Sciatic nerve (tissue), 2 donors: ENCODE data around the gene RNF7. TPM values are rescaled to one million over a fixed set of nuclear protein-coding genes. Genes with fewer than 3 reads are reported as not detected.
"Not testable (repeated sequence)": the region's sequence is repeated elsewhere in the genome, so short reads cannot be mapped to it uniquely, and the experiment has no call there.

ENCODE experiments used
- ATAC-seq: fragments of 200-7000 bp; cut with Tn5 transposase; one replicate; pipeline ENCODE4 v1.9.1; 2020; ENCODE audit warnings: mild to moderate bottlenecking, moderate library complexity
- DNase-seq: peaks from one replicate; pipeline ENCODE4 v3.0.0-alpha.2; 2020; ENCODE audit warnings: low spot score
- intact Hi-C: fragments of 100-400 bp; cut with DNase I; formaldehyde crosslinking; loops from one replicate; pipeline ENCODE4 v1.14.2; 2022
- total RNA-seq: library from RNA; stranded (reverse); fragmentation: NEBNext Ultra II Directional; extraction: Animal tissue kit (Norgen Biotek cat#: 25700); gene quantifications from one replicate; pipeline ENCODE4 v1.2.1, GENCODE V29; 2021
- donor health status: DM: no; HTN: no; CAD: no.
- donor health status: DM: no; HTN: no; CAD: no.

Gene RNF7
- total RNA-seq, 1 donor from 2014 or later, result 62.8 TPM

GRCh38 chr3:141728355-141728892 is 9.7 kb upstream of the RNF7 start:
- ATAC-seq (no peak), DNase-seq (no peak)
- intact Hi-C loops, result no loop called here

GRCh38 chr3:141729240-141729639 is 8.9 kb upstream of the RNF7 start:
- DNase-seq (no peak), ATAC-seq (no peak)
- intact Hi-C loops, result no loop called here

DNA sequence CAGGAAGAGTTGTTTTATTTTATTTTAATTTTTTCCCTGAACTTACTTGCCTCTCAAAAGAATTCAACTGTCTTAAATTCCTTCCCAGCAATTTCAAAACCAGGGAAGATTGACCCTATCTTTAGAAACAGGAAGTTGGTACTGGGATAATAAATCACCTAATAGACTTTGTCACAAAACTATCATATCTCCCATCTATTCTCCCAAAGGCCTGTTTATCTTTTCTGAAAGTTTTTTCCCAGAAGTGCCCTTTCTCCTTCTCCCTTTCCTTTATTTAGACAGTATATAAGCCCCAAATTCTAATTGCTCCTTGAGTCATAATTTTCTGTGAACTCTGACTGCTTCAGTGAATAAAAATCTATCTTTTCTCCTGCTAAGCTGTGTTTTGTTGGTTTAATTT is 2.9 kb upstream of the RNF7 start:
- intact Hi-C loops, result loop anchor here (5.0 to 10.0 kb wide), 2 partner anchors 140 to 1812 kb away; partner anchors contain the start of gene ATP1B3
- no peak for DNase-seq
- no peak for ATAC-seq

GRCh38 chr3:141735770-141736465 is 2.2 kb upstream of the RNF7 start:
- no peak for ATAC-seq
- no peak for DNase-seq
- intact Hi-C loops, result loop anchor here (5.0 to 10.0 kb wide), 2 partner anchors 139 to 1811 kb away; partner anchors contain the start of gene ATP1B3

GRCh38 chr3:141737093-141737492 is 1.0 kb upstream of the RNF7 start:
- intact Hi-C loops, result loop anchor here (5.0 to 10.0 kb wide), 2 partner anchors 138 to 1810 kb away; partner anchors contain the start of gene ATP1B3
- ATAC-seq, result no peak
- no peak for DNase-seq

- intact Hi-C loops, result loop anchor here (5.0 to 10.0 kb wide), 2 partner anchors 137 to 1810 kb away; partner anchors contain the start of gene ATP1B3
- no peak for ATAC-seq
- no peak for DNase-seq
Measured at GRCh38 chr3:141737678-141738021, 448 bp upstream of the RNF7 start.

DNA sequence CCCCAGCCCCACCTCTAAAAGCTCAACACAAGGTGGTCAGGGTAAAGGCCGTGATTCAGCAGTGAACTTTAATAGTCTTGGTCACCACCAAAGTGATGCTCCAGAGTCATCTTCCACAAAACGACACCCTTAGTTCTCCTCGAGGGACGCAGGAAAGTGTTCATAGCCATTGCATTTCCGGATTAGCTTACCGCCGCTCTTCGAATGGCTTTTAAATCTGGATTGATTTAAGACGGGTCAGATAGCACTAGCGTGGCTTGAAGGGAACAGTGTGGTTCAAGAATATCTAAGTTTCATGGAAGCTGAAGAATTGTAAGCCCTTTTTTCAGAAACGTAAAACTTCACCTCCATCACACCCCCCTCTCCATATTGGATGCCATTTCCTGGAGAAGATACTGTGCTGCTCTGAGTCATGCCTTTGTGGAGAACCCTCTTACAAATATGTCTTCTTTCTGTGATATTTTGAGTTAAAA is 829 bp downstream of the RNF7 start:
- intact Hi-C loops, result loop anchor here (5.0 to 10.0 kb wide), 2 partner anchors 136 to 1808 kb away; partner anchors contain the start of gene ATP1B3
- ATAC-seq (no peak), DNase-seq (no peak)

DNA sequence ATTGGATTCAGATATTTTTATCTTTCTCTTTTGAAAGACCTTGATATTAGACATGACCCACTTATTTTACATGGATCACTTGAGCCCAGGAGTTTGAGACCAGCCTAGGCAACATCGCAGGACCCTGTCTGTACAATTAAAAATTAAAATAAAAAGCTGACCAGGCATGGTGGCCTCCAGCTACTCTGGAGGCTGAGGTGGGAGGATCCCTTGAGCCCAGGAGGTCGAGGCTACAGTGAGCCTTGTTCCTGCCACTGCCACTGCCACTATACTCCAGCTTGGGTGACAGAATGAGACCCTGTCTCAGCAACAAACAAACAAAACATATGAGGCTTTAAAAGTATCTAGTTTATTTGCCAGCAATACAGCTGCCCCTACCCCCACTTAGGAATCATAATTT is 1.6 kb downstream of the RNF7 start:
- no peak for DNase-seq
- intact Hi-C loops, result loop anchor here (5.0 to 10.0 kb wide), 2 partner anchors 135 to 1808 kb away; partner anchors contain the start of gene ATP1B3
- ATAC-seq, result no peak

GRCh38 chr3:141740349-141740748 is 2.3 kb downstream of the RNF7 start:
- intact Hi-C loops, result no loop called here
- DNase-seq, result no peak

GRCh38 chr3:141743305-141743704 is 5.2 kb downstream of the RNF7 start:
- intact Hi-C loops, result no loop called here
- no peak for DNase-seq
- no peak for ATAC-seq

More at GRCh38 chr3:141740349-141740748, 2.3 kb downstream of the RNF7 start:
- ATAC-seq, result no peak

- ATAC-seq, result no peak
- no peak for DNase-seq
- intact Hi-C loops, result no loop called here
Measured at GRCh38 chr3:141746962-141747361, 8.9 kb downstream of the RNF7 start.

GRCh38 chr3:141753399-141753798 is 15.3 kb downstream of the RNF7 start:
- intact Hi-C loops, result no loop called here
- no peak for ATAC-seq
- DNase-seq, result no peak

- DNase-seq (no peak), ATAC-seq (no peak)
- intact Hi-C loops, result no loop called here
Measured at GRCh38 chr3:141754032-141754431, 15.9 kb downstream of the RNF7 start.

DNA sequence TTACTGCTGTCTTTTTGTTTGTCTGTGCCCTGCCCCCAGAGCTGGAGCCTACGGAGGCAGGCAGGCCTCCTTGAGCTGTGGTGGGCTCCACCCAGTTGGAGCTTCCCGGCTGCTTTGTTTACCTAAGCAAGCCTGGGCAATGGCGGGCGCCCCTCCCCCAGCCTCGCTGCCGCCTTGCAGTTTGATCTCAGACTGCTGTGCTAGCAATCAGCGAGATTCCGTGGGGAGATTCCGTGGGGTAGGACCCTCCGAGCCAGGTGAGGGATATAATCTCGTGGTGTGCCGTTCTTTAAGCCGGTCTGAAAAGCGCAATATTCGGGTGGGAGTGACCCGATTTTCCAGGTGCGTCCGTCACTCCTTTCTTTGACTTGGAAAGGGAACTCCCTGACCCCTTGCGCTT is 24.5 kb downstream of the RNF7 start:
- intact Hi-C loops, ATAC-seq: not testable (repeated sequence)

GRCh38 chr3:141763088-141763750 is 25.1 kb downstream of the RNF7 start, which contains the start of gene GRK7:
GRK7 (plus strand) TSS chr3:141763408; CDS start chr3:141778285, 14,877 bp downstream.
- DNase-seq, result no peak
- intact Hi-C loops, result no loop called here
- ATAC-seq, result no peak

More for the DNA sequence above, 24.5 kb downstream of the RNF7 start:
- not testable (repeated sequence) for DNase-seq

- ATAC-seq (no peak), DNase-seq (no peak)
- intact Hi-C loops, result no loop called here
Measured at GRCh38 chr3:141764045-141764444, 25.9 kb downstream of the RNF7 start.

DNA sequence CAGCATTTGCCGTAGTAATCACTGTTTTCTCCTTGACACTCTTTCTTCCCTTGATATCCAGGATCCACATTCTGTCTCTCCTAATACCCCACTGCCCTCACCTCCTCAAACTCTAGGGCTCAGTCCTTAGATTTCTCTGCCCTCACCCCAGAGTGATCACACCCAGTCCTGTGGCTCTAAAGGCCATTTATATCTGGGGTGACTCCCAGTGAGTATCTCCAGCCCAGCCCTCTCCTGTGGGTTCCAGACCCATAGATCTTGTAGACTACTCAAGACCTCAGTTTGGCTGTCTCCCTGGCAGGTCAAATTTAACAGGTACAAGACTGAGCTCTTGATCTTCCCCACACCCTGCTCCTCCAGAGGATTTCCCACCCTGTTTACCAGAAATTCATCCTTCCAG is 26.4 kb downstream of the RNF7 start:
- intact Hi-C loops, result no loop called here
- DNase-seq (no peak), ATAC-seq (no peak)

DNA sequence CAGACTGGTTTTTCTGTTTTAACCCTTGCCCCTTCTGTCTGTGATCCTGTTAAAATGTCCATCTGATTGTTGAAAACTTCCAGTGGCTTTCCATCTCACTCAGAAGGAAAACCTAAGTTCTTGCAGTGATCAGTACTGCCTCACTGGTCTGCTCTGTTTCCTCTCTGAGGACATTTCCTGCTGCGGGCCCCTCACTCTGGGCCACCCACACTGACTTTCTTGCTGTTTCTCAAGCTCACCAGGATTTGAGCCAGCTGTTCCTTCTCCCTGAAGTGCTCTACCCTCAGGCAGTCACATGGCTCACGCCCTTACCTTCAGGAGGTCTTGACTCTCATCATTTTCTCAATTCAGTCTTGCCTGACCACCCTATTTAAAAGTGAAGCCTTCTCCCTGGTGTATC is 26.9 kb downstream of the RNF7 start:
- no peak for ATAC-seq
- DNase-seq, result no peak
- intact Hi-C loops, result no loop called here

- intact Hi-C loops, result no loop called here
- no peak for DNase-seq
- no peak for ATAC-seq
Measured at GRCh38 chr3:141767066-141767465, 29.0 kb downstream of the RNF7 start.
